MCF 10A (cell line): ENCODE results near the gene MUS81. TPM values are rescaled to one million over a fixed set of nuclear protein-coding genes. Genes with fewer than 3 reads are reported as not detected.

Experiments
- BruUV-seq: library from RNA; stranded (reverse); fragments of 400-500 nt; replicated peaks from 2 replicates; lab custom pipeline; 2021; lab: Mats Ljungman, UMichigan
- CTCF ChIA-PET: fragments of 300-600 bp; sonication (Branson Sonifier 250); formaldehyde crosslinking; extraction: SDS; loops from one replicate; lab custom pipeline; 2021; ENCODE audit warnings: antibody characterized with exemption, inconsistent platforms; lab: Yijun Ruan, JAX
- POLR2A ChIA-PET: fragments of 300-600, 350-650 bp; sonication (Branson Sonifier 250); formaldehyde crosslinking; extraction: SDS; loops from one replicate; lab custom pipeline; 2020; ENCODE audit warnings: antibody characterized with exemption, inconsistent platforms; lab: Yijun Ruan, JAX
- DNase-seq: peaks from one replicate; pipeline ENCODE4 v3.0.0-alpha.2; 2018; ENCODE audit not compliant: unreplicated experiment
- H3K27ac Mint-ChIP-seq: one replicate; pipeline ENCODE4 v1.8.0; 2022; ENCODE audit warnings: mild to moderate bottlenecking, low read depth, mixed read lengths; ENCODE audit not compliant: unreplicated experiment
- H3K27me3 Mint-ChIP-seq: one replicate; pipeline ENCODE4 v1.8.0; 2022; ENCODE audit warnings: mixed read lengths; ENCODE audit not compliant: insufficient read depth, unreplicated experiment
- H3K36me3 Mint-ChIP-seq: one replicate; pipeline ENCODE4 v1.8.0; 2022; ENCODE audit warnings: mild to moderate bottlenecking, moderate library complexity, mixed read lengths; ENCODE audit not compliant: insufficient read depth, unreplicated experiment
- H3K4me1 Mint-ChIP-seq: one replicate; pipeline ENCODE4 v1.8.0; 2022; ENCODE audit warnings: mixed read lengths; ENCODE audit not compliant: insufficient read depth, unreplicated experiment
- H3K4me3 Mint-ChIP-seq: one replicate; pipeline ENCODE4 v1.8.0; 2022; ENCODE audit warnings: mild to moderate bottlenecking, moderate library complexity, mixed read lengths; ENCODE audit not compliant: unreplicated experiment
- H3K9me3 Mint-ChIP-seq: one replicate; pipeline ENCODE4 v1.8.0; 2022; ENCODE audit warnings: mixed read lengths; ENCODE audit not compliant: unreplicated experiment
- intact Hi-C: fragments of 100-400 bp; cut with micrococcal nuclease; formaldehyde crosslinking; loops from 2 replicates; pipeline ENCODE4 v1.14.1; 2022
- total RNA-seq: library from RNA; stranded (reverse); gene quantifications from 2 replicates; pipeline ENCODE4 v1.2.3, GENCODE V29; 2022
- TF ChIP-seq, protein P1 (sequence below): fragments of 200-600 bp; IDR thresholded peaks from one replicate; pipeline ENCODE4 v1.8.0; 2022; ENCODE audit warnings: antibody characterized with exemption, mild to moderate bottlenecking; ENCODE audit not compliant: unreplicated experiment

The MUS81 gene
- total RNA-seq, 1 experiment from 2014 or later, result 77.6 TPM

DNA sequence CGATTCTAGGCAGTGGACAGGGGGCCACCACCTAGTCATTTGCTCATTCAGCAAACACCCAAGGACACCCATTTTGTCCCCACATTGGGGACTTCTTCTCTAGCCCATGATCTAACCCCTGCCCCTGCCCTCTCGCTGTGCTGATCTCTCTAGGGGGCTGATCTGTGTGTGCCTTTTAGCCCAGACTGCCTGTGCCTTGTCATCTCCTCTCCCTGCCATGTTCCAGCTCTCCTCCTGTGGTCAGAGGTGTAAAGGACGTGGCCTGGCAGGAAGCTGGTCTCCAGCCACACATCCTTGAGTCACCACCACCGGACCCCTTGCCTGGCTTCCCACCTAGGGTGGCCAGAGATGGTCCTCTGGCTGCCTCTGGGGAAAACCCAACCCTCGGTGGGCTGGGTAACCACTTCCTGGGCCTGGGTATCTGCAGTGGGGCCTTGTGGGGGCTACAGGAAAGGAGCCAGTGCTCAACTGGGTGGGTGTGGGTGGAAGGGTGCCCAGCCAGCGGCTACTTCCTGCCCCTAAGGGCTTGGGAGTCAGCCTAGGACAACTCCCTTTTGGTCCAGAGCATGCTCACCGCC is 20.7 kb downstream of the MUS81 start:
- no TSS peak for BruUV-seq
- POLR2A ChIA-PET, result interaction anchor here (0.5 to 1.4 kb wide), 4 partner anchors 9 to 161 kb away, joined by 3 to 6 read pairs (median 4); partner anchors contain the start of gene CCDC85B
- intact Hi-C loops, result no loop called here
- CTCF ChIA-PET, result interaction anchor here (0.6 to 2.5 kb wide), 4 partner anchors 21 to 473 kb away, joined by 3 to 6 read pairs (median 5); partner anchors contain the start of genes KAT5 and MUS81
- Mint-ChIP-seq H3K27ac (no peak overlapping the region), H3K36me3 (peaks cover 16% of the 10 kb centered on the region), H3K4me3 (no peak overlapping the region), H3K4me1 (no peaks in the 10 kb centered on the region), H3K27me3 (no peaks in the 10 kb centered on the region), H3K9me3 (no peaks in the 10 kb centered on the region)
- TF ChIP-seq, protein P1, sequence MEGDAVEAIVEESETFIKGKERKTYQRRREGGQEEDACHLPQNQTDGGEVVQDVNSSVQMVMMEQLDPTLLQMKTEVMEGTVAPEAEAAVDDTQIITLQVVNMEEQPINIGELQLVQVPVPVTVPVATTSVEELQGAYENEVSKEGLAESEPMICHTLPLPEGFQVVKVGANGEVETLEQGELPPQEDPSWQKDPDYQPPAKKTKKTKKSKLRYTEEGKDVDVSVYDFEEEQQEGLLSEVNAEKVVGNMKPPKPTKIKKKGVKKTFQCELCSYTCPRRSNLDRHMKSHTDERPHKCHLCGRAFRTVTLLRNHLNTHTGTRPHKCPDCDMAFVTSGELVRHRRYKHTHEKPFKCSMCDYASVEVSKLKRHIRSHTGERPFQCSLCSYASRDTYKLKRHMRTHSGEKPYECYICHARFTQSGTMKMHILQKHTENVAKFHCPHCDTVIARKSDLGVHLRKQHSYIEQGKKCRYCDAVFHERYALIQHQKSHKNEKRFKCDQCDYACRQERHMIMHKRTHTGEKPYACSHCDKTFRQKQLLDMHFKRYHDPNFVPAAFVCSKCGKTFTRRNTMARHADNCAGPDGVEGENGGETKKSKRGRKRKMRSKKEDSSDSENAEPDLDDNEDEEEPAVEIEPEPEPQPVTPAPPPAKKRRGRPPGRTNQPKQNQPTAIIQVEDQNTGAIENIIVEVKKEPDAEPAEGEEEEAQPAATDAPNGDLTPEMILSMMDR, result no peak
- no peak for DNase-seq

DNA sequence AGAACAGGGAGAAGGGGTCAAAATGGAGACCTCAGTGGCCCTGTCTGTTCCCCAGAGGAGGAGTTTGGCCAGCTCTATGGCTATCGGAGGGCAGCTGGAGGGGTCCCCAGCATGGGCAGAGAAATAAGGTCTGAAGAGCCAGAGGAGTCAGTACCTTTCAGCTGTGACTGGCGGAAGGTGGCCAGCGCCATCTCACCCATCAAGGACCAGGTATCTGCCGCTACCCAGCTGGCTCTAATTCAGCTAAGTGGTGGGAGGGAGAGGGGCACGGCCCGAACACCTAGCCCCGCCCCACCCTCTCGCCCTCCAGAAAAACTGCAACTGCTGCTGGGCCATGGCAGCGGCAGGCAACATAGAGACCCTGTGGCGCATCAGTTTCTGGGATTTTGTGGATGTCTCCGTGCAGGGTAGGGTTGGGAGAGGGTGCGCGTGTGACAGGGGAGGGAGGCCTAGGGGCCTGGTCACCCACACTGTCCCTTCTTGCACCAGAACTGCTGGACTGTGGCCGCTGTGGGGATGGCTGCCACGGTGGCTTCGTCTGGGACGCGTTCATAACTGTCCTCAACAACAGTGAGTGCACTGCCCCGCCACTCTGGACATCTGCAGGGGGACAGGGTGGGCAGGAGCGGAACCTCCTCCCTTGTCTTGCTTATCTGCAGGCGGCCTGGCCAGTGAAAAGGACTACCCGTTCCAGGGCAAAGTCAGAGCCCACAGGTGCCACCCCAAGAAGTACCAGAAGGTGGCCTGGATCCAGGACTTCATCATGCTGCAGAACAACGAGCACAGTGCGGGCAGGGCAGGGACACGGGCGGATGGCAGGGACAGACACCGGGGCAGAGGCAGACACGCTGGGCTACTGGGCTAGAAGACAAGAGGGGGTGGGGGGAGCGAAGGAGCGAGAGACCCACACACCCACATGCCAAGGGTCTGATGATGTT is 22.2 kb downstream of the MUS81 start:
- BruUV-seq, result no TSS peak
- TF ChIP-seq, protein P1, result no peak
- no peak for DNase-seq
- no peak overlapping the region for H3K4me3 Mint-ChIP-seq
- CTCF ChIA-PET, result interaction anchor here (0.7 to 9.0 kb wide), 5 partner anchors 11 to 171 kb away, joined by 3 to 203 read pairs (median 4); partner anchors contain the start of genes KAT5 and MUS81
- no peaks in the 10 kb centered on the region for H3K9me3 Mint-ChIP-seq
- H3K4me1 Mint-ChIP-seq, result no peaks in the 10 kb centered on the region
- H3K36me3 Mint-ChIP-seq, result peaks cover 26% of the 10 kb centered on the region
- POLR2A ChIA-PET, result interaction anchor here (1.3 kb wide), 1 partner anchor 21 kb away, joined by 4 read pairs; no protein-coding TSS in a partner anchor
- intact Hi-C loops, result no loop called here
- H3K27ac Mint-ChIP-seq, result no peak overlapping the region
- H3K27me3 Mint-ChIP-seq, result no peaks in the 10 kb centered on the region

DNA sequence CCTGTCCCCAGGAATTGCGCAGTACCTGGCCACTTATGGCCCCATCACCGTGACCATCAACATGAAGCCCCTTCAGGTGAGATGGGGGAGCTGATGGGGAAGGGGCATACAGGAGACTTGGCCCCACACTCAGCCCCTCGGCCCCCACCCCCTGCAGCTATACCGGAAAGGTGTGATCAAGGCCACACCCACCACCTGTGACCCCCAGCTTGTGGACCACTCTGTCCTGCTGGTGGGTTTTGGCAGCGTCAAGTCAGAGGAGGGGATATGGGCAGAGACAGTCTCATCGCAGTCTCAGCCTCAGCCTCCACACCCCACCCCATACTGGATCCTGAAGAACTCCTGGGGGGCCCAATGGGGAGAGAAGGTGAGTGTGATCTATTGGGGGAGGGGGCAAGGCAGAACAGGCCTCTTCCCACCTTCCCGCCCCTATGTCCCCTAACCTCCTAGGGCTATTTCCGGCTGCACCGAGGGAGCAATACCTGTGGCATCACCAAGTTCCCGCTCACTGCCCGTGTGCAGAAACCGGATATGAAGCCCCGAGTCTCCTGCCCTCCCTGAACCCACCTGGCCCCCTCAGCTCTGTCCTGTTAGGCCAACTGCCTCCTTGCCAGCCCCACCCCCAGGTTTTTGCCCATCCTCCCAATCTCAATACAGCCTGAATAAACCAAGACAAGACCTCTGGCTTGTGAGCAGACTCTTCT is 23.0 kb downstream of the MUS81 start:
- Mint-ChIP-seq H3K27me3 (no peaks in the 10 kb centered on the region), H3K9me3 (no peaks in the 10 kb centered on the region), H3K27ac (no peak overlapping the region), H3K4me1 (no peaks in the 10 kb centered on the region), H3K4me3 (no peak overlapping the region), H3K36me3 (peaks cover 26% of the 10 kb centered on the region)
- DNase-seq, result no peak
- ChIA-PET CTCF (interaction anchor here (0.7 to 9.0 kb wide), 14 partner anchors 9 to 186 kb away, joined by 3 to 203 read pairs (median 16); partner anchors contain the start of genes KAT5 and MUS81), POLR2A (interaction anchor here (1.9 kb wide), 1 partner anchor 9 kb away, joined by 4 read pairs; no protein-coding TSS in a partner anchor)
- BruUV-seq, result no TSS peak
- intact Hi-C loops, result no loop called here
- TF ChIP-seq, protein P1, result no peak
